Measurements from ENCODE around the gene ZC3HAV1.

The ZC3HAV1 gene

DNA sequence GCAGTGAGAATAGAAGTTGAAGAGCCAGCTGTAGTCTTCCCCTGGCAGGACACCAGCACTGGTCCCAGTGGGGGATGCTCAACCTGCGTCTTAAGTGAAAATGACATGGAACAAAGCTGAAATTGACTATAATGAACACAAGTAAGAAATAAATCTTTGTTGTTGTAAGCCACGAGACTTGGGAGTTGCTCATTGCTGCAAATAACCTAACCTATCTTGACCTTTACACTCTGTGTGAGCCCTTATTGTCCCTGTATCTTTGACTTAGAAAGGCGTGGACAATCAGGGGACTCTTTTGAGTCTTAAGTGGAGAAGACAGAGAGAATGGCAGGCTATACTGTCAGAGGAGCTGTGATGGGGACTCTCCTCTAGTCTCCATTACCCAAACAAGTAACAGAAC lies 90.6 kb downstream of the ZC3HAV1 start:
- DNase-seq = no peak

DNA sequence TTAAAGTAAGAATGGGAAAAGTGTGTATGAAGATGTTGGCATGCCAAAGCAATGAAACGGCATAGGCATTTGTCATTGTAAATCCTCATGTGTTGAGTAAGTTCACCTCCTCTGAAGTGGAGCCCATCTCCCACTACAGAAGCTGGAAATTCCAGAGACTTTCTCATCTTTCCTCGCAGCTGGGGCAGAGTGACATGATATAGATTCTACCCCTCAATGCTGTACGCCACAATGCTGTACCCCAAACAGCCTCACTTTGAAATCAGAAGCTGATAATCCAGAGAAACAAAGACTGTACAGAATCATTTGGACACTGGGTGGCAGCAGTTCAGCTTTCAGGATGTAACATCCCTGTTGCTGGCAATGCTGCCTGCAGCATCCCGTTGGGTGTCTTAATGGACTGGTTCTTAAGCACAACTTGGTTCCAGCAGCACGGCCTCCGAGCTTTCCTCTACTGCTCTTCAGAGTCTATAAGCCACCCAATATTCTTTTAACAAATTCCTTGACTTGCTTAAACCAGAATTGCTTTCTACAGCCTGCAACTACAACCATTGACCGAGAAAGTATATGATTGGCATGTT lies 92.5 kb downstream of the ZC3HAV1 start:
- DNase-seq = no peak

DNA sequence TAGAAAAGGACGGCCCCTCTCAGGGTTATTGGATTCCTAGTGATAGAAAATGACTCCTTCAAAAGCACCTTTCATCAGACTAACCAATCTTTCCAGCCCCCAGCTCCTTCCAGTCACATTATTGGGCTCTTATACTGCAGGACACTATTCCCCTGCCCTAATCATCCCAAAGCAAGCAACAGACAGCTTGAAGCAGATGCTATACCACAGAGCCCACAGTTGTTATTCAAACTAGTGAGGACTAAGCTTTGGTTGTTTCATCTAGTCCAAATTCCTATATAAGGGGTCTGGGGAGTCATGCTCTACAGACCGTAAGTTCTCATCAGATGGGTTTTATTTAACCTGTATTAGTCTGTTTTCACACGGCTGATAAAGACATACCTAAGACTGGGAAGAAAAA lies 98.1 kb downstream of the ZC3HAV1 start:
- DNase-seq = no peak

DNA sequence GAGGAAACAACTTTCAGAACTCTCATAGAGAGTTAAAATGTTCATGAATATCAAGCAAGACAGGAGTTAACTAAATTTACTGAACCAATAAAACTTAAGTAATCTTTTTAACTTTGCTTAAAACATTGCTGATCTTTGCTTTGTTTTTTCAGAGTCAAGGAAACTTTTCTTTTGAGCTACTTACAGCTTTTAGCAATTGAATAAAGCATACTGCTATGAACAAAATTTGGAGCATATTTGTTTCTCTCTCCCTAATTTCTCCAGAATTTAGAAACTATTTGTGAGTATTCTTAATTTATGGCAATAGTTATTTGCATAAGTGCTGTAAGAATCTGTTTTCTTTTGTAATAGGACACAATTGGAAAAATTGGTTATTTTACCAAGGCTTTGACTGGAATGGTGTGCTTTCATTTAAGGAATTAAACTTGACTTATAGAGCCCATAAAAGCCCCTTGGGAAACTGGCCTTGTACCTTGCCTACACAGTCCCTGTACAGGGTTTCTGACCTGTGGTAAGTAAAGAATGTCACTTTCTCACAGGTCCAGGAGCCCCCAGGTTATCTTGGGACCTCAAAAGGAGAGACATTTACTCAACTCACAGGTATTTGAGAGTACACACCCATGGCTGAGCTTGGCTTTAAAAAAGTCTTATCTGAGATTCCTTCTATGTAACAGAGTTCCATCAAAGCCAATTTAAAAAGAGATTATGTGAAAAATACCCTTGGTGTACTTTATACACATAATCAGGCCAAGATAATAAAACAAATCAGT lies 105.0 kb downstream of the ZC3HAV1 start:
- no peak for DNase-seq

DNA sequence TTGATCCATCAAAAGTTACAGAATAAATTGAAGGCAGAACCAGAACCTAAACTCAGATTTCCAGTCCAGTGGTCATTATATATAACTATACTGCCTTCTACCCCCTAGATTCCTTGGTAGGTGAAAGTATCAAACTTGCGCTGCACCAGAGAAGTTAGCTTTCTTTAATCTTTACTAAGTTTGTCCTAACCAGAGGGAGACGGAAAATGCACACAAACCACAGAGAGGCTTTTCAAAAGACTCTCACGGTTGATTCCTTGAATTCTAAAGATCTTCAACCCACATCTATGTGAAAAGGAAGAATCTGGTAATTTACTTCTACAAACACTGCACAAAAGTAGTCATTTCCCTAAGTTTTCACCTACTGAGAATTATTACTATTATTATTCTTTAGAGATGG lies 110.1 kb downstream of the ZC3HAV1 start:
- no peak for DNase-seq

All from right kidney (tissue), 1 donor.